K562 (cell line): ENCODE measurements around the gene THOC7. TPM values are rescaled to one million over a fixed set of nuclear protein-coding genes. Genes with fewer than 3 reads are reported as not detected.

Source experiments
- ATAC-seq: fragments of 200-7000 bp; cut with Tn5 transposase; 3 replicates; pipeline ENCODE4 v1.9.1; 2020; ENCODE audit warnings: moderate library complexity
- BruUV-seq: library from RNA; stranded (reverse); fragments of 400-500 nt; replicated peaks from 2 replicates; lab custom pipeline; 2021; lab: Mats Ljungman, UMichigan
- CTCF ChIA-PET: fragments of 300-600 bp; formaldehyde crosslinking; extraction: SDS; loops from one replicate; lab custom pipeline; 2021; ENCODE audit warnings: low intra/inter-chr PET ratio; lab: Yijun Ruan, JAX
- POLR2A ChIA-PET: fragments of 300-600, 350-650 bp; sonication (Branson Sonifier 250); formaldehyde crosslinking; extraction: SDS; loops from one replicate; lab custom pipeline; 2021; ENCODE audit warnings: antibody characterized with exemption, inconsistent platforms; lab: Yijun Ruan, JAX
- DNase-seq, 4 experiments: peaks; one replicate each; pipeline versions ENCODE4 v3.0.0 to v3.0.0-alpha.2; 2011 to 2018; ENCODE audit warnings: low spot score in 3 of 4, mixed read lengths in 3 of 4; ENCODE audit errors: extremely low read depth in 1 of 4
- FAIRE-seq: peaks from 2 replicates; lab custom pipeline; 2011; peaks lifted over from hg19 to GRCh38; lab: Jason Lieb, UNC
- H2AFZ ChIP-seq: 2 replicates; pipeline ENCODE4 v1.6.0; 2011; ENCODE audit warnings: low read depth, low read length, control low read depth, inconsistent platforms
- H3K27ac ChIP-seq: fragments of 200-600 bp; 3 replicates; pipeline ENCODE4 v1.8.0; 2011; ENCODE audit warnings: low read depth, mild to moderate bottlenecking, control low read depth, inconsistent platforms, low read length, moderate library complexity, mixed read lengths; ENCODE audit errors: extremely low read depth
- H3K27me3 ChIP-seq, 2 experiments: fragments of 300-600 bp in 1 of 2; 2 replicates in 1 of 2; 3 replicates in 1 of 2; pipeline versions ENCODE4 v1.6.0 to v1.8.0; 2011; ENCODE audit warnings: inconsistent platforms in 2 of 2, low read length in 2 of 2, mild to moderate bottlenecking in 1 of 2, mixed read lengths in 1 of 2, moderate library complexity in 1 of 2; ENCODE audit not compliant: control insufficient read depth in 2 of 2, insufficient read depth in 2 of 2
- H3K36me3 ChIP-seq: fragments of 300-600 bp; 3 replicates; pipeline ENCODE4 v1.8.0; 2011; ENCODE audit warnings: mild to moderate bottlenecking, low read length, inconsistent platforms; ENCODE audit not compliant: control insufficient read depth, insufficient read depth
- H3K4me1 ChIP-seq, 2 experiments: fragments of 200-600 bp in 1 of 2; replicated peaks in 1 of 2; 2 replicates in 1 of 2; 3 replicates in 1 of 2; pipeline versions ENCODE4 v1.5.1 to v1.8.0; 2011; ENCODE audit warnings: inconsistent platforms in 2 of 2, low read length in 2 of 2, mild to moderate bottlenecking in 1 of 2, mixed read lengths in 1 of 2, moderate library complexity in 1 of 2; ENCODE audit not compliant: control insufficient read depth in 2 of 2, insufficient read depth in 2 of 2
- H3K4me2 ChIP-seq: 2 replicates; pipeline ENCODE4 v1.6.1; 2011; ENCODE audit warnings: low read length, control low read depth, inconsistent platforms, mixed read lengths; ENCODE audit not compliant: insufficient read depth
- H3K4me3 ChIP-seq: fragments of 200-600 bp; sonication (generic), shearing (Covaris generic); 2 replicates; pipeline ENCODE4 v1.5.1; 2016; ENCODE audit warnings: control low read depth, inconsistent platforms
- H3K79me2 ChIP-seq: fragments of 200-600 bp; 3 replicates; pipeline ENCODE4 v1.8.0; 2011; ENCODE audit warnings: low read length, inconsistent platforms; ENCODE audit not compliant: control insufficient read depth, insufficient read depth
- H3K9ac ChIP-seq, 2 experiments: 2 replicates each; pipeline versions ENCODE4 v1.6.0 to v1.6.1; 2011; ENCODE audit warnings: low read depth in 2 of 2, low read length in 2 of 2, control low read depth in 1 of 2, inconsistent platforms in 1 of 2, mild to moderate bottlenecking in 1 of 2, mixed read lengths in 1 of 2; ENCODE audit not compliant: insufficient read depth in 1 of 2
- H3K9me1 ChIP-seq: one replicate; pipeline ENCODE4 v1.6.0; 2011; ENCODE audit warnings: inconsistent platforms, mild to moderate bottlenecking, low read length, moderate library complexity; ENCODE audit not compliant: control insufficient read depth, insufficient read depth
- H3K9me3 ChIP-seq: replicated peaks from 2 replicates; pipeline ENCODE4 v1.5.1; 2011; ENCODE audit warnings: low read depth, low read length, inconsistent platforms; ENCODE audit not compliant: control insufficient read depth, insufficient read depth
- H4K20me1 ChIP-seq: replicated peaks from 2 replicates; pipeline ENCODE4 v1.6.1; 2011; ENCODE audit warnings: low read length, inconsistent platforms, mixed read lengths; ENCODE audit not compliant: control insufficient read depth, insufficient read depth
- ARID1B ChIP-seq: fragments of 450-650 bp; IDR thresholded peaks from 2 replicates; pipeline ENCODE4 v1.6.1; 2016; ENCODE audit warnings: antibody characterized with exemption, mild to moderate bottlenecking, inconsistent platforms
- DIDO1 ChIP-seq: fragments of 450-650 bp; IDR thresholded peaks from 2 replicates; pipeline ENCODE4 v1.6.1; 2016; ENCODE audit warnings: low read depth, missing biosample characterization, missing genetic modification characterization
- FOXA1 ChIP-seq: fragments of 450-650 bp; IDR thresholded peaks from 2 replicates; pipeline ENCODE4 v1.6.1; 2016; ENCODE audit warnings: mild to moderate bottlenecking, borderline replicate concordance
- MCM5 ChIP-seq: fragments of 450-650 bp; IDR thresholded peaks from 2 replicates; pipeline ENCODE4 v1.6.1; 2016; ENCODE audit warnings: low read depth
- SREBF2 ChIP-seq: sonication (generic); formaldehyde crosslinking; IDR thresholded peaks from 2 replicates; pipeline ENCODE4 v1.4.0; 2020; ENCODE audit warnings: mild to moderate bottlenecking, missing genetic modification reagents
- ZNF143 ChIP-seq: sonication (generic); formaldehyde crosslinking; IDR thresholded peaks from 2 replicates; pipeline ENCODE4 v1.9.0; 2022; ENCODE audit warnings: mild to moderate bottlenecking, missing genetic modification reagents
- ZNF583 ChIP-seq: fragments of 250-450 bp; sonication (Bioruptor Pico); IDR thresholded peaks from 2 replicates; pipeline ENCODE4 v1.4.0; 2020
- ZNF644 ChIP-seq: fragments of 200-800 bp; sonication (Bioruptor generic); IDR thresholded peaks from 2 replicates; pipeline ENCODE4 v1.6.1; 2016; ENCODE audit warnings: low read depth, missing genetic modification characterization, missing compliant biosample characterization
- WGBS: fragments of 100-300 bp; shearing (Covaris generic); methylation state at CpG from one replicate; pipeline ENCODE4 v1.1.6; 2016; ENCODE audit warnings: low coverage, mixed read lengths; ENCODE audit not compliant: insufficient coverage; ENCODE audit errors: missing lambda C conversion rate; 5-methylcytosine and 5-hydroxymethylcytosine counted together
- in situ Hi-C: fragments of 300-500 bp; cut with MboI; formaldehyde crosslinking; loops from 4 replicates; pipeline ENCODE4 v1.15.0; 2018; ENCODE audit warnings: inconsistent platforms, mixed read lengths
- intact Hi-C: fragments of 100-400 bp; cut with micrococcal nuclease; formaldehyde crosslinking; loops from 2 replicates; pipeline ENCODE4 v1.14.2; 2022
- polyA plus RNA-seq, 8 experiments: library from polyadenylated mRNA; depleted of rRNA in 4 of 8; stranded (reverse) in 5 of 8; unstranded in 3 of 8; fragments of >200 nt; fragmentation: Nextera tagmentation in 2 of 8; fragmentation: Illumina TruSeq in 1 of 8; extraction: Ambion mirVana in 2 of 8; extraction: Trizol in 1 of 8; gene quantifications; 2 replicates each; pipeline versions ENCODE4 v1.2.1 to v1.2.3, GENCODE V29; 2011 to 2014; ENCODE audit warnings: inconsistent platforms in 1 of 8, missing spikeins in 1 of 8
- total RNA-seq, 7 experiments: library from RNA; depleted of rRNA in 6 of 7; stranded (reverse); fragments of >200 nt in 6 of 7; fragmentation: Illumina TruSeq in 2 of 7; extraction: Trizol in 2 of 7; gene quantifications; 2 replicates each; pipeline versions ENCODE4 v1.2.1 to v1.2.3, GENCODE V29; 2011 to 2021; ENCODE audit warnings: low replicate concordance in 1 of 7
- TF ChIP-seq, protein P1 (sequence below): fragments of 250-450 bp; sonication (Bioruptor Pico); IDR thresholded peaks from 2 replicates; pipeline ENCODE4 v1.4.0; 2020; ENCODE audit warnings: mild to moderate bottlenecking, moderate library complexity
- TF ChIP-seq, protein P2 (sequence below): fragments of 250-450 bp; sonication (Bioruptor Pico); IDR thresholded peaks from 2 replicates; pipeline ENCODE4 v1.4.0; 2020; ENCODE audit warnings: mild to moderate bottlenecking

The THOC7 gene
- total and polyA plus RNA-seq, 9 of the 15 experiments (the other 6 are each of a cell fraction or from before 2014, with no cell fraction given), result 56.5 to 129 (median 94.7) TPM

- FAIRE-seq, result no peak
- TF ChIP-seq, protein P1, sequence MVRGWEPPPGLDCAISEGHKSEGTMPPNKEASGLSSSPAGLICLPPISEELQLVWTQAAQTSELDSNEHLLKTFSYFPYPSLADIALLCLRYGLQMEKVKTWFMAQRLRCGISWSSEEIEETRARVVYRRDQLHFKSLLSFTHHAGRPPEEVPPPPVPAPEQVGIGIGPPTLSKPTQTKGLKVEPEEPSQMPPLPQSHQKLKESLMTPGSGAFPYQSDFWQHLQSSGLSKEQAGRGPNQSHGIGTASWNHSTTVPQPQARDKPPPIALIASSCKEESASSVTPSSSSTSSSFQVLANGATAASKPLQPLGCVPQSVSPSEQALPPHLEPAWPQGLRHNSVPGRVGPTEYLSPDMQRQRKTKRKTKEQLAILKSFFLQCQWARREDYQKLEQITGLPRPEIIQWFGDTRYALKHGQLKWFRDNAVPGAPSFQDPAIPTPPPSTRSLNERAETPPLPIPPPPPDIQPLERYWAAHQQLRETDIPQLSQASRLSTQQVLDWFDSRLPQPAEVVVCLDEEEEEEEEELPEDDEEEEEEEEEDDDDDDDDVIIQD (CRISPR knock-in tag), result no peak
- TF ChIP-seq ZNF644 (tag), result no peak
- TF ChIP-seq ZNF583 (CRISPR knock-in tag), result no peak
- TF ChIP-seq ARID1B, result no peak
- TF ChIP-seq, protein P2, sequence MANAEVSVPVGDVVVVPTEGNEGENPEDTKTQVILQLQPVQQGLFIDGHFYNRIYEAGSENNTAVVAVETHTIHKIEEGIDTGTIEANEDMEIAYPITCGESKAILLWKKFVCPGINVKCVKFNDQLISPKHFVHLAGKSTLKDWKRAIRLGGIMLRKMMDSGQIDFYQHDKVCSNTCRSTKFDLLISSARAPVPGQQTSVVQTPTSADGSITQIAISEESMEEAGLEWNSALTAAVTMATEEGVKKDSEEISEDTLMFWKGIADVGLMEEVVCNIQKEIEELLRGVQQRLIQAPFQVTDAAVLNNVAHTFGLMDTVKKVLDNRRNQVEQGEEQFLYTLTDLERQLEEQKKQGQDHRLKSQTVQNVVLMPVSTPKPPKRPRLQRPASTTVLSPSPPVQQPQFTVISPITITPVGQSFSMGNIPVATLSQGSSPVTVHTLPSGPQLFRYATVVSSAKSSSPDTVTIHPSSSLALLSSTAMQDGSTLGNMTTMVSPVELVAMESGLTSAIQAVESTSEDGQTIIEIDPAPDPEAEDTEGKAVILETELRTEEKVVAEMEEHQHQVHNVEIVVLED (CRISPR knock-in tag), result no peak
- TF ChIP-seq DIDO1 (tag), result no peak
- TF ChIP-seq MCM5, result no peak
- no peak for TF ChIP-seq ZNF143
- TF ChIP-seq SREBF2 (CRISPR knock-in tag), result no peak
- TF ChIP-seq FOXA1, result no peak
- Histone ChIP-seq H3K79me2 (peaks cover 86% of the 10 kb centered on the region), H3K9ac (no peak overlapping the region), H3K27ac (no peak overlapping the region), H3K36me3 (peaks cover 4% of the 10 kb centered on the region; the same call in 1 of the 3 replicates), H3K4me1 (peaks cover 0 to 2% of the 10 kb centered on the region in 2 experiments; a peak in 2 of 5 replicates), H3K4me2 (no peak overlapping the region), H3K4me3 (no peak overlapping the region), H2AFZ (no peak overlapping the region), H4K20me1 (no peaks in the 10 kb centered on the region), H3K27me3 (no peaks in the 10 kb centered on the region), H3K9me1 (no peaks in the 10 kb centered on the region), H3K9me3 (no peaks in the 10 kb centered on the region)
- ChIA-PET POLR2A (no interaction called here), CTCF (no interaction called here)
- intact Hi-C loops (no loop called here), in situ Hi-C loops (no loop called here)
- no peak for ATAC-seq
- DNase-seq, result no peak
- no TSS peak for BruUV-seq
- 85% methylated on average over 2 of the region's 2 CpGs for WGBS
These were observed 6.3 kb downstream of the THOC7 start for GRCh38 chr3:63857311-63857710.
